Ishikawa (cell line): ENCODE results near the gene TMEM108.

Source experiments
- CEBPB ChIP-seq: IDR thresholded peaks from 2 replicates; pipeline ENCODE4 v1.6.1; 2012
- FOXM1 ChIP-seq: IDR thresholded peaks from 2 replicates; pipeline ENCODE4 v1.6.1; 2012; ENCODE audit warnings: low read depth, borderline replicate concordance
- RAD21 ChIP-seq: IDR thresholded peaks from 2 replicates; pipeline ENCODE4 v1.6.1; 2012; ENCODE audit warnings: low read depth
- TAF1 ChIP-seq: IDR thresholded peaks from 2 replicates; pipeline ENCODE4 v1.6.1; 2012; ENCODE audit warnings: low read depth, mild to moderate bottlenecking
- TCF12 ChIP-seq: IDR thresholded peaks from 2 replicates; pipeline ENCODE4 v1.6.1; 2012; ENCODE audit warnings: low read depth
- YY1 ChIP-seq: IDR thresholded peaks from 2 replicates; pipeline ENCODE4 v1.6.1; 2012; ENCODE audit warnings: low read depth

GRCh38 chr3:133023362-133023761 is 14.8 kb upstream of the TMEM108 start:
- TF ChIP-seq YY1 (no peak), TCF12 (no peak), RAD21 (no peak), FOXM1 (no peak), CEBPB (no peak), TAF1 (no peak)
